Osteocyte (in vitro differentiated cells): Measurements from ENCODE around the gene SLC6A4. TPM values are rescaled to one million over a fixed set of nuclear protein-coding genes. Genes with fewer than 3 reads are reported as not detected.

Experiments
- DNase-seq: peaks from one replicate; pipeline ENCODE4 v3.0.0; 2021; ENCODE audit warnings: mixed read lengths; ENCODE audit not compliant: unreplicated experiment; ENCODE audit errors: extremely low spot score
- H3K27ac Mint-ChIP-seq: one replicate; pipeline ENCODE4 v1.8.0; 2021; ENCODE audit warnings: mild to moderate bottlenecking, mixed read lengths; ENCODE audit not compliant: unreplicated experiment
- H3K27me3 Mint-ChIP-seq: one replicate; pipeline ENCODE4 v1.8.0; 2021; ENCODE audit warnings: mixed read lengths; ENCODE audit not compliant: unreplicated experiment
- H3K36me3 Mint-ChIP-seq: one replicate; pipeline ENCODE4 v1.8.0; 2021; ENCODE audit warnings: mixed read lengths; ENCODE audit not compliant: unreplicated experiment
- H3K4me1 Mint-ChIP-seq: one replicate; pipeline ENCODE4 v1.8.0; 2021; ENCODE audit warnings: mixed read lengths; ENCODE audit not compliant: unreplicated experiment
- H3K4me3 Mint-ChIP-seq: one replicate; pipeline ENCODE4 v1.8.0; 2021; ENCODE audit warnings: mild to moderate bottlenecking, moderate library complexity, mixed read lengths; ENCODE audit not compliant: unreplicated experiment
- H3K9me3 Mint-ChIP-seq: one replicate; pipeline ENCODE4 v1.8.0; 2021; ENCODE audit warnings: mixed read lengths; ENCODE audit not compliant: unreplicated experiment
- CTCF ChIP-seq: fragments of 200-600 bp; sonication (generic); IDR thresholded peaks from 2 replicates; pipeline ENCODE4 v1.5.0; 2021; ENCODE audit warnings: antibody characterized with exemption, mild to moderate bottlenecking, moderate library complexity
- total RNA-seq: library from RNA; stranded (reverse); gene quantifications from 2 replicates; pipeline ENCODE4 v1.2.1, GENCODE V29; 2021

SLC6A4 gene
- total RNA-seq, 1 donor from 2014 or later: 0.16 TPM

- Mint-ChIP-seq H3K36me3 (no peaks in the 10 kb centered on the region), H3K27ac (no peak overlapping the region), H3K4me1 (no peaks in the 10 kb centered on the region), H3K4me3 (no peak overlapping the region), H3K27me3 (peaks cover 9% of the 10 kb centered on the region), H3K9me3 (no peaks in the 10 kb centered on the region)
- DNase-seq: no peak
- no peak for TF ChIP-seq CTCF
These were observed 24.6 kb downstream of the SLC6A4 start for GRCh38 chr17:30210901-30211300.

- Mint-ChIP-seq H3K36me3 (no peaks in the 10 kb centered on the region), H3K4me3 (no peak overlapping the region), H3K9me3 (no peaks in the 10 kb centered on the region), H3K27ac (no peak overlapping the region), H3K4me1 (no peaks in the 10 kb centered on the region), H3K27me3 (peaks cover 9% of the 10 kb centered on the region)
- no peak for DNase-seq
- no peak for TF ChIP-seq CTCF
These were observed 25.1 kb downstream of the SLC6A4 start for GRCh38 chr17:30210366-30210765.

- no peak for TF ChIP-seq CTCF
- H3K4me3 Mint-ChIP-seq: no peak overlapping the region
- H3K36me3 Mint-ChIP-seq: no peaks in the 10 kb centered on the region
- no peak for DNase-seq
- peaks cover 9% of the 10 kb centered on the region for H3K27me3 Mint-ChIP-seq
- no peaks in the 10 kb centered on the region for H3K9me3 Mint-ChIP-seq
- H3K4me1 Mint-ChIP-seq: no peaks in the 10 kb centered on the region
- H3K27ac Mint-ChIP-seq: no peak overlapping the region
These were observed 25.6 kb downstream of the SLC6A4 start for GRCh38 chr17:30209930-30210329.

- no peak for DNase-seq
- H3K9me3 Mint-ChIP-seq: no peaks in the 10 kb centered on the region
- no peak for TF ChIP-seq CTCF
- no peak overlapping the region for H3K4me3 Mint-ChIP-seq
- peaks cover 9% of the 10 kb centered on the region for H3K27me3 Mint-ChIP-seq
- H3K36me3 Mint-ChIP-seq: no peaks in the 10 kb centered on the region
- no peak overlapping the region for H3K27ac Mint-ChIP-seq
- H3K4me1 Mint-ChIP-seq: no peaks in the 10 kb centered on the region
These were observed 27.3 kb downstream of the SLC6A4 start for GRCh38 chr17:30208214-30208613.

GRCh38 chr17:30207655-30208054, 27.8 kb downstream of the SLC6A4 start:
- H3K9me3 Mint-ChIP-seq: no peaks in the 10 kb centered on the region
- no peak for DNase-seq
- TF ChIP-seq CTCF: no peak
- no peaks in the 10 kb centered on the region for H3K36me3 Mint-ChIP-seq
- peaks cover 9% of the 10 kb centered on the region for H3K27me3 Mint-ChIP-seq
- no peak overlapping the region for H3K4me3 Mint-ChIP-seq
- H3K27ac Mint-ChIP-seq: no peak overlapping the region
- H3K4me1 Mint-ChIP-seq: no peaks in the 10 kb centered on the region
